ENCODE data around the gene ZSCAN18. TPM values are rescaled to one million over a fixed set of nuclear protein-coding genes. Genes with fewer than 3 reads are reported as not detected.

The ZSCAN18 gene
- total RNA-seq, 1 experiment from 2014 or later: 3.8 TPM

GRCh38 chr19:58091251-58091995 is 6.6 kb downstream of the ZSCAN18 start:
- no peak for DNase-seq
- peaks cover 3% of the 10 kb centered on the region; the same call in 1 of the 2 replicates for H3K9me3 ChIP-seq
- no peak overlapping the region for H3K4me3 ChIP-seq
- H3K36me3 ChIP-seq: no peaks in the 10 kb centered on the region
- H3K27me3 ChIP-seq: no peaks in the 10 kb centered on the region

- H3K4me3 ChIP-seq: no peak overlapping the region
- no peak for DNase-seq
- no peaks in the 10 kb centered on the region for H3K27me3 ChIP-seq
- H3K36me3 ChIP-seq: no peaks in the 10 kb centered on the region
- 0 out of 2 replicates have a peak, but pooled peaks cover 3% of the 10 kb centered on the region for H3K9me3 ChIP-seq
Observed at GRCh38 chr19:58089846-58090245, 8.2 kb downstream of the ZSCAN18 start.

GRCh38 chr19:58088521-58089052 is 9.4 kb downstream of the ZSCAN18 start:
- no peaks in the 10 kb centered on the region for H3K36me3 ChIP-seq
- H3K9me3 ChIP-seq: peaks cover 5% of the 10 kb centered on the region; the same call in 1 of the 2 replicates
- no peak overlapping the region for H3K4me3 ChIP-seq
- no peaks in the 10 kb centered on the region for H3K27me3 ChIP-seq
- DNase-seq: no peak

- H3K9me3 ChIP-seq: peaks cover 5% of the 10 kb centered on the region; the same call in 1 of the 2 replicates
- no peak for DNase-seq
- no peak overlapping the region for H3K4me3 ChIP-seq
- H3K27me3 ChIP-seq: no peaks in the 10 kb centered on the region
- no peaks in the 10 kb centered on the region for H3K36me3 ChIP-seq
Observed at GRCh38 chr19:58086825-58087710, 11.0 kb downstream of the ZSCAN18 start.

GRCh38 chr19:58085348-58085875 is 12.6 kb downstream of the ZSCAN18 start:
- Histone ChIP-seq H3K9me3 (peaks cover 8% of the 10 kb centered on the region; the same call in 1 of the 2 replicates), H3K4me3 (no peak overlapping the region)
- no peak for DNase-seq

GRCh38 chr19:58084596-58085347 is 13.3 kb downstream of the ZSCAN18 start:
- no peak for DNase-seq
- Histone ChIP-seq H3K9me3 (peaks cover 8% of the 10 kb centered on the region; the same call in 1 of the 2 replicates), H3K4me3 (no peak overlapping the region), H3K27me3 (no peaks in the 10 kb centered on the region), H3K36me3 (no peaks in the 10 kb centered on the region)

More at GRCh38 chr19:58085348-58085875, 12.6 kb downstream of the ZSCAN18 start:
- Histone ChIP-seq H3K27me3 (no peaks in the 10 kb centered on the region), H3K36me3 (no peaks in the 10 kb centered on the region)

- no peak overlapping the region for H3K4me3 ChIP-seq
- H3K36me3 ChIP-seq: no peaks in the 10 kb centered on the region
- peaks cover 6% of the 10 kb centered on the region; the same call in 1 of the 2 replicates for H3K9me3 ChIP-seq
- no peak for DNase-seq
- H3K27me3 ChIP-seq: no peaks in the 10 kb centered on the region
Observed at GRCh38 chr19:58083021-58083420, 15.0 kb downstream of the ZSCAN18 start.

GRCh38 chr19:58079792-58080191 is 18.2 kb downstream of the ZSCAN18 start:
- H3K4me3 ChIP-seq: no peak overlapping the region
- peaks cover 5% of the 10 kb centered on the region; the same call in 1 of the 2 replicates for H3K9me3 ChIP-seq
- no peak for DNase-seq

GRCh38 chr19:58067240-58067912 is 30.7 kb downstream of the ZSCAN18 start:
- Histone ChIP-seq H3K4me3 (no peak overlapping the region), H3K36me3 (no peaks in the 10 kb centered on the region), H3K27me3 (no peaks in the 10 kb centered on the region), H3K9me3 (peaks cover 2% of the 10 kb centered on the region; the same call in 1 of the 2 replicates)
- no peak for DNase-seq

More at GRCh38 chr19:58079792-58080191, 18.2 kb downstream of the ZSCAN18 start:
- Histone ChIP-seq H3K36me3 (no peaks in the 10 kb centered on the region), H3K27me3 (no peaks in the 10 kb centered on the region)

- DNase-seq: no peak
- H3K4me3 ChIP-seq: no peak overlapping the region
- H3K36me3 ChIP-seq: no peaks in the 10 kb centered on the region
- H3K27me3 ChIP-seq: no peaks in the 10 kb centered on the region
- peaks cover 11% of the 10 kb centered on the region for H3K9me3 ChIP-seq
Observed at GRCh38 chr19:58063712-58064111, 34.3 kb downstream of the ZSCAN18 start.

- no peak overlapping the region for H3K4me3 ChIP-seq
- H3K9me3 ChIP-seq: peaks cover 11% of the 10 kb centered on the region
- DNase-seq: no peak
- H3K36me3 ChIP-seq: no peaks in the 10 kb centered on the region
- no peaks in the 10 kb centered on the region for H3K27me3 ChIP-seq
Observed at GRCh38 chr19:58060231-58060630, 37.8 kb downstream of the ZSCAN18 start.

GRCh38 chr19:58059671-58060078 is 38.4 kb downstream of the ZSCAN18 start:
- H3K36me3 ChIP-seq: no peaks in the 10 kb centered on the region
- no peak for DNase-seq
- no peak overlapping the region for H3K4me3 ChIP-seq
- H3K27me3 ChIP-seq: no peaks in the 10 kb centered on the region
- peaks cover 14% of the 10 kb centered on the region for H3K9me3 ChIP-seq

- H3K4me3 ChIP-seq: no peak within 1 kb of the TSS
- H3K9me3 ChIP-seq: peaks cover 16% of the 10 kb centered on the region
- H3K27me3 ChIP-seq: no peaks in the 10 kb centered on the region
- DNase-seq: peak; percentile 19
- no peaks in the 10 kb centered on the region for H3K36me3 ChIP-seq
Observed at GRCh38 chr19:58059003-58059670, 38.9 kb downstream of the ZSCAN18 start, which contains the start of gene ZNF135. TSS of gene ZNF135 (plus strand) at chr19:58059282. CDS start at chr19:58060003, 721 bp downstream.

GRCh38 chr19:58058467-58058866 is 39.6 kb downstream of the ZSCAN18 start:
- no peak overlapping the region for H3K4me3 ChIP-seq
- no peaks in the 10 kb centered on the region for H3K27me3 ChIP-seq
- H3K9me3 ChIP-seq: peaks cover 16% of the 10 kb centered on the region
- DNase-seq: no peak
- no peaks in the 10 kb centered on the region for H3K36me3 ChIP-seq

GRCh38 chr19:58056861-58057260 is 41.2 kb downstream of the ZSCAN18 start:
- no peaks in the 10 kb centered on the region for H3K36me3 ChIP-seq
- H3K9me3 ChIP-seq: peaks cover 16% of the 10 kb centered on the region
- no peak for DNase-seq

More at GRCh38 chr19:58056861-58057260, 41.2 kb downstream of the ZSCAN18 start:
- H3K4me3 ChIP-seq: no peak overlapping the region
- no peaks in the 10 kb centered on the region for H3K27me3 ChIP-seq

Data from MG63 (cell line).